IMR-90 (cell line): ENCODE data around the gene SNRPA1. TPM values are rescaled to one million over a fixed set of nuclear protein-coding genes. Genes with fewer than 3 reads are reported as not detected.

Source experiments
- ATAC-seq: fragments of 200-7000 bp; cut with Tn5 transposase; 2 replicates; pipeline ENCODE4 v1.9.1; 2020; ENCODE audit warnings: low read depth, mild to moderate bottlenecking, moderate library complexity
- BruUV-seq: library from RNA; stranded (reverse); fragments of 400-500 nt; replicated peaks from 2 replicates; lab custom pipeline; 2021; lab: Mats Ljungman, UMichigan
- CTCF ChIA-PET: fragments of 300-600 bp; formaldehyde crosslinking; extraction: SDS; loops from one replicate; lab custom pipeline; 2021; ENCODE audit warnings: antibody characterized with exemption; lab: Yijun Ruan, JAX
- POLR2A ChIA-PET: fragments of 300-600 bp; sonication (Branson Sonifier 250); formaldehyde crosslinking; loops from one replicate; lab custom pipeline; 2022; ENCODE audit warnings: antibody characterized with exemption; ENCODE audit not compliant: unreplicated experiment; lab: Charles Lee
- DNase-seq: peaks from one replicate; pipeline ENCODE4 v3.0.0; 2013
- H2AFZ ChIP-seq: replicated peaks from 2 replicates; pipeline ENCODE3; 2013; ENCODE audit warnings: low read length, mild to moderate bottlenecking; ENCODE audit not compliant: poor library complexity
- H2AK5ac ChIP-seq: 2 replicates; pipeline ENCODE4 v1.6.1; 2013; ENCODE audit warnings: low read depth, low read length, inconsistent platforms
- H2AK9ac ChIP-seq: replicated peaks from 2 replicates; pipeline ENCODE3; 2013; ENCODE audit warnings: mild to moderate bottlenecking, low read depth, low read length, moderate library complexity; ENCODE audit not compliant: poor library complexity
- H2BK120ac ChIP-seq: 2 replicates; pipeline ENCODE4 v1.6.1; 2013; ENCODE audit warnings: low read depth, low read length, inconsistent platforms
- H2BK15ac ChIP-seq: 3 replicates; pipeline ENCODE4 v1.6.1; 2013; ENCODE audit warnings: low read depth, low read length, inconsistent platforms
- H2BK20ac ChIP-seq: 2 replicates; pipeline ENCODE4 v1.6.1; 2013; ENCODE audit warnings: low read depth, mild to moderate bottlenecking, inconsistent platforms, low read length, moderate library complexity
- H2BK5ac ChIP-seq: 2 replicates; pipeline ENCODE4 v1.6.1; 2013; ENCODE audit warnings: mild to moderate bottlenecking, low read depth, low read length, inconsistent platforms; ENCODE audit not compliant: poor library complexity, severe bottlenecking
- H3K14ac ChIP-seq: replicated peaks from 2 replicates; pipeline ENCODE4 v1.6.1; 2013; ENCODE audit warnings: low read depth, low read length, inconsistent platforms
- H3K18ac ChIP-seq: 2 replicates; pipeline ENCODE4 v1.6.1; 2013; ENCODE audit warnings: low read depth, low read length, control low read depth
- H3K23ac ChIP-seq: 2 replicates; pipeline ENCODE4 v1.6.1; 2013; ENCODE audit warnings: low read depth, low read length, inconsistent platforms
- H3K27ac ChIP-seq: 2 replicates; pipeline ENCODE4 v1.5.1; 2013; ENCODE audit warnings: mild to moderate bottlenecking, control low read depth, low read length; ENCODE audit not compliant: insufficient read depth
- H3K27me3 ChIP-seq: 2 replicates; pipeline ENCODE4 v1.6.1; 2013; ENCODE audit warnings: low read length; ENCODE audit not compliant: control insufficient read depth, insufficient read depth
- H3K36me3 ChIP-seq: 2 replicates; pipeline ENCODE4 v1.6.1; 2013; ENCODE audit warnings: low read length, mixed read lengths; ENCODE audit not compliant: control insufficient read depth, insufficient read depth
- H3K4ac ChIP-seq: 2 replicates; pipeline ENCODE4 v1.6.1; 2013; ENCODE audit warnings: low read depth, low read length, inconsistent platforms
- H3K4me1 ChIP-seq: 2 replicates; pipeline ENCODE4 v1.6.1; 2013; ENCODE audit warnings: low read length, mixed read lengths; ENCODE audit not compliant: control insufficient read depth, insufficient read depth
- H3K4me2 ChIP-seq: 2 replicates; pipeline ENCODE4 v1.6.1; 2013; ENCODE audit warnings: low read depth, mild to moderate bottlenecking, control low read depth, low read length, moderate library complexity
- H3K4me3 ChIP-seq: 2 replicates; pipeline ENCODE4 v1.5.1; 2013; ENCODE audit warnings: low read depth, mild to moderate bottlenecking, control low read depth, low read length, moderate library complexity; ENCODE audit not compliant: insufficient read depth
- H3K56ac ChIP-seq: 2 replicates; pipeline ENCODE4 v1.6.1; 2013; ENCODE audit warnings: low read length, inconsistent platforms; ENCODE audit not compliant: insufficient read depth; ENCODE audit errors: extremely low read depth
- H3K79me1 ChIP-seq, 2 experiments: 2 replicates each; pipeline ENCODE4 v1.6.1; 2013; ENCODE audit warnings: low read length in 2 of 2, inconsistent platforms in 1 of 2, low read depth in 1 of 2
- H3K9ac ChIP-seq: 2 replicates; pipeline ENCODE4 v1.6.1; 2013; ENCODE audit warnings: low read depth, low read length, control low read depth
- H3K9me1 ChIP-seq: 2 replicates; pipeline ENCODE4 v1.6.1; 2013; ENCODE audit warnings: low read length, inconsistent platforms; ENCODE audit not compliant: insufficient read depth
- H3K9me3 ChIP-seq: 2 replicates; pipeline ENCODE4 v1.6.1; 2013; ENCODE audit warnings: low read length; ENCODE audit not compliant: control insufficient read depth, insufficient read depth
- H4K20me1 ChIP-seq: 2 replicates; pipeline ENCODE4 v1.6.1; 2013; ENCODE audit warnings: low read length, inconsistent platforms; ENCODE audit not compliant: insufficient read depth
- H4K5ac ChIP-seq: 2 replicates; pipeline ENCODE4 v1.6.1; 2013; ENCODE audit warnings: mild to moderate bottlenecking, low read depth, low read length, control low read depth
- H4K8ac ChIP-seq, 2 experiments: 2 replicates each; pipeline ENCODE4 v1.6.1; 2013; ENCODE audit warnings: low read depth in 2 of 2, low read length in 2 of 2, control low read depth in 1 of 2, inconsistent platforms in 1 of 2
- H4K91ac ChIP-seq: 2 replicates; pipeline ENCODE4 v1.6.1; 2013; ENCODE audit warnings: low read depth, low read length, inconsistent platforms; ENCODE audit not compliant: insufficient read depth
- BHLHE40 ChIP-seq: fragments of 150-350 bp; IDR thresholded peaks from 2 replicates; pipeline ENCODE4 v1.6.1; 2016; ENCODE audit warnings: mild to moderate bottlenecking, low read depth, low read length
- CEBPB ChIP-seq: IDR thresholded peaks from 2 replicates; pipeline ENCODE4 v1.6.1; 2012; ENCODE audit warnings: low read depth, low read length, improper control_type of control experiment
- CHD1 ChIP-seq: IDR thresholded peaks from 2 replicates; pipeline ENCODE4 v1.6.1; 2012; ENCODE audit warnings: low read depth, low read length, improper control_type of control experiment
- MAFK ChIP-seq: IDR thresholded peaks from 2 replicates; pipeline ENCODE4 v1.6.1; 2012; ENCODE audit warnings: low read depth, low read length, improper control_type of control experiment
- NFE2L2 ChIP-seq: fragments of 150-350 bp; IDR thresholded peaks from 2 replicates; pipeline ENCODE4 v1.6.1; 2016; ENCODE audit warnings: low read depth, mild to moderate bottlenecking, low read length
- POLR2A ChIP-seq: IDR thresholded peaks from 2 replicates; pipeline ENCODE4 v1.6.1; 2012; ENCODE audit warnings: mild to moderate bottlenecking, low read depth, low read length
- RAD21 ChIP-seq: IDR thresholded peaks from 2 replicates; pipeline ENCODE4 v1.6.1; 2012; ENCODE audit warnings: low read length, improper control_type of control experiment
- RCOR1 ChIP-seq: IDR thresholded peaks from 2 replicates; pipeline ENCODE4 v1.6.1; 2012; ENCODE audit warnings: mild to moderate bottlenecking, low read length, improper control_type of control experiment; ENCODE audit not compliant: insufficient replicate concordance
- RFX5 ChIP-seq: IDR thresholded peaks from 2 replicates; pipeline ENCODE4 v1.8.0; 2012; ENCODE audit warnings: low read depth, mild to moderate bottlenecking, low read length, moderate library complexity
- SMC3 ChIP-seq: fragments of 150-350 bp; IDR thresholded peaks from 2 replicates; pipeline ENCODE4 v1.6.1; 2016; ENCODE audit warnings: low read depth, mild to moderate bottlenecking, antibody characterized with exemption, low read length, moderate library complexity
- WGBS, 2 experiments: methylation state at CpG; one replicate each; pipeline versions ENCODE4 v1.1.5 to v1.1.7; 2013; ENCODE audit warnings: missing lambda C conversion rate in 2 of 2; ENCODE audit not compliant: insufficient read length in 1 of 2; ENCODE audit errors: extremely low coverage in 2 of 2; 5-methylcytosine and 5-hydroxymethylcytosine counted together
- dilution Hi-C: fragments of 300-500 bp; cut with HindIII; formaldehyde crosslinking; loops from one replicate; pipeline ENCODE4 v1.14.3; 2018; ENCODE audit warnings: low sequenced_read_pairs; ENCODE audit not compliant: unreplicated experiment
- in situ Hi-C: fragments of 300-500 bp; cut with MboI; formaldehyde crosslinking; loops from 3 replicates; pipeline ENCODE4 v1.14.3; 2019; ENCODE audit warnings: low sequenced_read_pairs, inconsistent platforms, mixed read lengths
- intact Hi-C: fragments of 100-400 bp; cut with micrococcal nuclease; formaldehyde crosslinking; loops from 2 replicates; pipeline ENCODE4 v1.10.0; 2022
- polyA plus RNA-seq, 3 experiments: library from polyadenylated mRNA; depleted of rRNA; stranded (reverse); fragments of >200 nt; gene quantifications; 2 replicates each; pipeline ENCODE4 v1.2.3, GENCODE V29; 2012; ENCODE audit warnings: low replicate concordance in 1 of 3
- total RNA-seq: library from RNA; depleted of rRNA; stranded (reverse); fragments of >200 nt; gene quantifications from 2 replicates; pipeline ENCODE4 v1.2.3, GENCODE V29; 2012
- TF ChIP-seq, protein P1 (sequence below): fragments of 150-350 bp; IDR thresholded peaks from 2 replicates; pipeline ENCODE4 v1.6.1; 2017; ENCODE audit warnings: mild to moderate bottlenecking, antibody characterized with exemption, low read length, low read depth
- TF ChIP-seq, protein P2 (sequence below): conservative IDR thresholded peaks from 2 replicates; pipeline ENCODE4 v1.5.1; 2012; ENCODE audit warnings: mild to moderate bottlenecking, low read depth, low read length, improper control_type of control experiment

SNRPA1 gene
- total and polyA plus RNA-seq, 2 of the 4 experiments (the other 2 are of a cell fraction), result 37.1 to 79.9 TPM

DNA sequence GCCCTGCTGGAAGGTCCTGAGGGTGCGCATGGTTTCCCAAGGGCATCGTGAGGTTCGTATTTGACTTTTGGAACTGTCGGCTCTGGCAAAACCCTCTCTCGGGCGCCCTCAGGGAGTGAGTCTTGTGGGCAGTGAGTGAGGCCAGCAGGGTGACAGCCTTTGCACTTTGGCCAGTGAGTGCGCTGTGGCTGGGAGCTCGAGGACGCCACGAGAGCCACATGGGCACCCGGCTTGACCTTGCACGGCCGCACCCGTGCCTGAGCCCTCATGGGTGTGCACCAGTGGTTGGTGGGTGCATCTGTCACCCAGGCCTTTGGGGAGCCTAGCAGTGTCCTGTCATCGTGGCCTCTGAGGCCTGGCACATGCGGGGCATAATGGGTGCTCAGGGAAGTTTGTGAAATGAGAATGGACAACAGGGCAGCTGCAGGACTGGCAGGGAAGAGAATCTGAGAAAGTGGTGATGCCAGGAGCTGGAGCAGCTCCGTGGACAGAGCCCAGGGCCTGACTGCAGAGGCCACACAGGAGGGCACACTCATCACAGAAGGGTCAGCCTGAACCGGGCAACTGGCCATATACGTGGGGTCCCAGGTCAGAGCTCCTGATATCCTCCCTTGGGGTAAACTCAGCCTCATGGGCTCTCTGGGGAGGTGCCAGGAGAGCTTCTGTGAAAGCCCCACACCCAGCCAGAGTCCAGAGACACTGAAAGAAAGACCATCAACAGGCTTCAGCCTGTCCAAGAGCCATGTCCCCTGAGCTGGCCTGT, 30.4 kb upstream of the SNRPA1 start:
- no peak overlapping the region for H2AK9ac ChIP-seq
- in situ Hi-C loops, result no loop called here
- no peak overlapping the region for H2BK20ac ChIP-seq
- intact Hi-C loops, result no loop called here
- DNase-seq (no peak), ATAC-seq (no peak)
- H3K9ac ChIP-seq, result no peak overlapping the region
- 68% methylated on average over 13 of the region's 19 CpGs; no CpG with 5 or more reads in 1 of the 2 experiments for WGBS, 2 experiments
- no peak overlapping the region for H2AFZ ChIP-seq
- H4K8ac ChIP-seq, result no peak overlapping the region
- POLR2A ChIA-PET, result no interaction called here
- H3K4ac ChIP-seq, result no peak overlapping the region
- no peak overlapping the region for H3K27ac ChIP-seq
- no peaks in the 10 kb centered on the region for H3K36me3 ChIP-seq
- no peak for TF ChIP-seq BHLHE40
- no peak for TF ChIP-seq RFX5
- TF ChIP-seq MAFK, result no peak
- no peak for TF ChIP-seq SMC3
- TF ChIP-seq, protein P1, sequence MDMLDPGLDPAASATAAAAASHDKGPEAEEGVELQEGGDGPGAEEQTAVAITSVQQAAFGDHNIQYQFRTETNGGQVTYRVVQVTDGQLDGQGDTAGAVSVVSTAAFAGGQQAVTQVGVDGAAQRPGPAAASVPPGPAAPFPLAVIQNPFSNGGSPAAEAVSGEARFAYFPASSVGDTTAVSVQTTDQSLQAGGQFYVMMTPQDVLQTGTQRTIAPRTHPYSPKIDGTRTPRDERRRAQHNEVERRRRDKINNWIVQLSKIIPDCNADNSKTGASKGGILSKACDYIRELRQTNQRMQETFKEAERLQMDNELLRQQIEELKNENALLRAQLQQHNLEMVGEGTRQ, result no peak
- no peak for TF ChIP-seq CEBPB
- TF ChIP-seq RCOR1, result no peak
- no peak for TF ChIP-seq RAD21
- TF ChIP-seq, protein P2, sequence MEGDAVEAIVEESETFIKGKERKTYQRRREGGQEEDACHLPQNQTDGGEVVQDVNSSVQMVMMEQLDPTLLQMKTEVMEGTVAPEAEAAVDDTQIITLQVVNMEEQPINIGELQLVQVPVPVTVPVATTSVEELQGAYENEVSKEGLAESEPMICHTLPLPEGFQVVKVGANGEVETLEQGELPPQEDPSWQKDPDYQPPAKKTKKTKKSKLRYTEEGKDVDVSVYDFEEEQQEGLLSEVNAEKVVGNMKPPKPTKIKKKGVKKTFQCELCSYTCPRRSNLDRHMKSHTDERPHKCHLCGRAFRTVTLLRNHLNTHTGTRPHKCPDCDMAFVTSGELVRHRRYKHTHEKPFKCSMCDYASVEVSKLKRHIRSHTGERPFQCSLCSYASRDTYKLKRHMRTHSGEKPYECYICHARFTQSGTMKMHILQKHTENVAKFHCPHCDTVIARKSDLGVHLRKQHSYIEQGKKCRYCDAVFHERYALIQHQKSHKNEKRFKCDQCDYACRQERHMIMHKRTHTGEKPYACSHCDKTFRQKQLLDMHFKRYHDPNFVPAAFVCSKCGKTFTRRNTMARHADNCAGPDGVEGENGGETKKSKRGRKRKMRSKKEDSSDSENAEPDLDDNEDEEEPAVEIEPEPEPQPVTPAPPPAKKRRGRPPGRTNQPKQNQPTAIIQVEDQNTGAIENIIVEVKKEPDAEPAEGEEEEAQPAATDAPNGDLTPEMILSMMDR, result no peak
- no peak for TF ChIP-seq CHD1
- no peak for TF ChIP-seq NFE2L2
- TF ChIP-seq POLR2A, result no peak
- BruUV-seq, result no TSS peak
- H3K4me2 ChIP-seq, result no peak overlapping the region
- H4K91ac ChIP-seq, result no peak overlapping the region
- H2BK15ac ChIP-seq, result no peak overlapping the region
- peaks cover 42% of the 10 kb centered on the region for H3K27me3 ChIP-seq
- H3K79me1 ChIP-seq, result no peaks in the 10 kb centered on the region
- no peak overlapping the region for H3K14ac ChIP-seq
- no peaks in the 10 kb centered on the region for H4K20me1 ChIP-seq
- no peaks in the 10 kb centered on the region for H3K9me1 ChIP-seq
- CTCF ChIA-PET, result no interaction called here
- dilution Hi-C loops, result no loop called here
- H2BK120ac ChIP-seq, result no peak overlapping the region
- H3K4me3 ChIP-seq, result no peak overlapping the region
- no peaks in the 10 kb centered on the region for H3K9me3 ChIP-seq
- H3K23ac ChIP-seq, result no peak overlapping the region
- H4K5ac ChIP-seq, result no peak overlapping the region
- H3K18ac ChIP-seq, result no peak overlapping the region
- no peak overlapping the region for H2BK5ac ChIP-seq
- no peak overlapping the region for H3K56ac ChIP-seq
- H3K4me1 ChIP-seq, result no peaks in the 10 kb centered on the region
- no peak overlapping the region for H2AK5ac ChIP-seq
